ENCODE results near the gene COA7.

DNA sequence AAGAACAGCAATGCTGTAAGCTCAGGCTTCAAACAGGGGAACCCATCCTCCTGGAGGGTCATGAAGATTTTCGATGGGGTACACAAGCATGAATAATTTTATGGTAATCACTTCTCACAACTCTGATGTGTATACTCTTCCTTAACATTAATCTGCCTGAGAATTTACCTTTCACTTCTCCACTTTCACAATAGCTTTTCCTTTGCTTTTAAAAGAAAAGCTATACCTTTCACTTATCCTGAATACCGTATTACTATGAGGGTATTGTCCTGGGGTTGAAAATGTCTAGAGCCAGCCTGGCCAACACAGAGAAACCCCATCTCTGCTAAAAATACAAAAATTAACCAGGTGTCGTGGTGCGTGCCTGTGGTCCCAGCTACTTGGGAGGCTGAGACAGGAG lies 15.4 kb upstream of the COA7 start:
- no peak for TF ChIP-seq EP300 (IDR thresholded peaks at IDR 0.05)
- TF ChIP-seq, protein P1, sequence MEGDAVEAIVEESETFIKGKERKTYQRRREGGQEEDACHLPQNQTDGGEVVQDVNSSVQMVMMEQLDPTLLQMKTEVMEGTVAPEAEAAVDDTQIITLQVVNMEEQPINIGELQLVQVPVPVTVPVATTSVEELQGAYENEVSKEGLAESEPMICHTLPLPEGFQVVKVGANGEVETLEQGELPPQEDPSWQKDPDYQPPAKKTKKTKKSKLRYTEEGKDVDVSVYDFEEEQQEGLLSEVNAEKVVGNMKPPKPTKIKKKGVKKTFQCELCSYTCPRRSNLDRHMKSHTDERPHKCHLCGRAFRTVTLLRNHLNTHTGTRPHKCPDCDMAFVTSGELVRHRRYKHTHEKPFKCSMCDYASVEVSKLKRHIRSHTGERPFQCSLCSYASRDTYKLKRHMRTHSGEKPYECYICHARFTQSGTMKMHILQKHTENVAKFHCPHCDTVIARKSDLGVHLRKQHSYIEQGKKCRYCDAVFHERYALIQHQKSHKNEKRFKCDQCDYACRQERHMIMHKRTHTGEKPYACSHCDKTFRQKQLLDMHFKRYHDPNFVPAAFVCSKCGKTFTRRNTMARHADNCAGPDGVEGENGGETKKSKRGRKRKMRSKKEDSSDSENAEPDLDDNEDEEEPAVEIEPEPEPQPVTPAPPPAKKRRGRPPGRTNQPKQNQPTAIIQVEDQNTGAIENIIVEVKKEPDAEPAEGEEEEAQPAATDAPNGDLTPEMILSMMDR (IDR thresholded peaks at IDR 0.05) = no peak

All from stomach (tissue), 4 donors.